Liver (tissue), 9 donors: Measurements from ENCODE around the gene MICAL3. TPM values are rescaled to one million over a fixed set of nuclear protein-coding genes. Genes with fewer than 3 reads are reported as not detected.
"Not testable (repeated sequence)": the region's sequence is repeated elsewhere in the genome, so short reads cannot be mapped to it uniquely, and the experiment has no call there.

Source experiments
- DNase-seq: peaks from one replicate; pipeline ENCODE4 v3.0.0-alpha.2; 2017; ENCODE audit warnings: low spot score
- H3K27ac ChIP-seq, 2 donors: one replicate each; pipeline ENCODE4 v1.7.0; 2013; ENCODE audit warnings: inconsistent platforms in 2 of 2, low read length in 2 of 2, control low read depth in 1 of 2, low read depth in 1 of 2, mild to moderate bottlenecking in 1 of 2
- H3K27me3 ChIP-seq, 4 donors: one replicate each; pipeline versions ENCODE4 v1.6.1 to v1.7.0; 2013; ENCODE audit warnings: low read length in 3 of 4, inconsistent platforms in 1 of 4, mild to moderate bottlenecking in 1 of 4, moderate library complexity in 1 of 4; ENCODE audit not compliant: control insufficient read depth in 4 of 4, insufficient read depth in 4 of 4
- H3K36me3 ChIP-seq, 4 donors: one replicate each; pipeline versions ENCODE4 v1.6.1 to v1.7.0; 2013; ENCODE audit warnings: low read length in 3 of 4, mild to moderate bottlenecking in 3 of 4, low read depth in 1 of 4, moderate library complexity in 1 of 4; ENCODE audit not compliant: control insufficient read depth in 4 of 4, insufficient read depth in 3 of 4
- H3K4me1 ChIP-seq, 4 donors: one replicate each; pipeline versions ENCODE4 v1.6.1 to v1.7.0; 2013; ENCODE audit warnings: low read length in 3 of 4, mild to moderate bottlenecking in 3 of 4, moderate library complexity in 1 of 4; ENCODE audit not compliant: control insufficient read depth in 4 of 4, insufficient read depth in 4 of 4
- H3K4me3 ChIP-seq, 3 donors: one replicate each; pipeline versions ENCODE4 v1.6.1 to v1.7.0; 2013; ENCODE audit warnings: low read length in 3 of 3, control low read depth in 1 of 3, low read depth in 1 of 3, mild to moderate bottlenecking in 1 of 3
- H3K9ac ChIP-seq, 2 donors: one replicate each; pipeline ENCODE4 v1.7.0; 2013; ENCODE audit warnings: low read length in 2 of 2, mild to moderate bottlenecking in 2 of 2, moderate library complexity in 2 of 2, control low read depth in 1 of 2, low read depth in 1 of 2
- H3K9me3 ChIP-seq, 4 donors: one replicate each; pipeline versions ENCODE4 v1.6.1 to v1.7.0; 2013; ENCODE audit warnings: low read length in 3 of 4; ENCODE audit not compliant: control insufficient read depth in 4 of 4
- EGR1 ChIP-seq, 2 donors: IDR thresholded peaks; 2 replicates each; pipeline ENCODE4 v1.6.1; 2016 to 2018; ENCODE audit warnings: antibody characterized with exemption in 2 of 2, low read depth in 2 of 2
- FOXA2 ChIP-seq: IDR thresholded peaks from 2 replicates; pipeline ENCODE4 v1.6.1; 2016; ENCODE audit warnings: antibody characterized with exemption
- GABPA ChIP-seq, 2 donors: IDR thresholded peaks in 1 of 2; conservative IDR thresholded peaks in 1 of 2; 2 replicates each; pipeline ENCODE4 v1.6.1; 2016; ENCODE audit warnings: antibody characterized with exemption in 2 of 2, mild to moderate bottlenecking in 1 of 2, moderate library complexity in 1 of 2
- HNF4A ChIP-seq, 2 donors: conservative IDR thresholded peaks; 2 replicates each; pipeline ENCODE4 v1.6.1; 2016; ENCODE audit warnings: antibody characterized with exemption in 2 of 2, mild to moderate bottlenecking in 2 of 2
- JUND ChIP-seq, 2 donors: IDR thresholded peaks; 2 replicates each; pipeline ENCODE4 v1.6.1; 2016; ENCODE audit warnings: antibody characterized with exemption in 2 of 2
- NR2F2 ChIP-seq: IDR thresholded peaks from 2 replicates; pipeline ENCODE4 v1.6.1; 2016; ENCODE audit warnings: antibody characterized with exemption
- RXRA ChIP-seq, 2 donors: IDR thresholded peaks; 2 replicates each; pipeline ENCODE4 v1.6.1; 2017 to 2018; ENCODE audit warnings: antibody characterized with exemption in 2 of 2, mild to moderate bottlenecking in 1 of 2
- SP1 ChIP-seq: IDR thresholded peaks from 2 replicates; pipeline ENCODE4 v1.6.1; 2018; ENCODE audit warnings: antibody characterized with exemption, mild to moderate bottlenecking
- WGBS: extraction: QIAGEN DNeasy Blood & Tissue Kit; methylation state at CpG from one replicate; pipeline ENCODE4 v1.1.7; 2013; 5-methylcytosine and 5-hydroxymethylcytosine counted together
- polyA plus RNA-seq, 2 donors: library from polyadenylated mRNA; stranded (reverse) in 1 of 2; unstranded in 1 of 2; fragments of 200-250 nt in 1 of 2; fragments of >200 nt in 1 of 2; fragmentation: Nextera tagmentation in 1 of 2; extraction: Ambion mirVana in 1 of 2; gene quantifications; one replicate each; pipeline versions ENCODE4 v1.2.1 to v1.2.3, GENCODE V29; 2013 to 2015
- total RNA-seq, 2 donors: library from RNA; depleted of rRNA; stranded (reverse); fragments of >200 nt; gene quantifications; one replicate each; pipeline ENCODE4 v1.2.3, GENCODE V29; 2014
- TF ChIP-seq, protein P1 (sequence below): IDR thresholded peaks from 2 replicates; pipeline ENCODE4 v1.6.1; 2016; ENCODE audit warnings: antibody characterized with exemption
- TF ChIP-seq, protein P2 (sequence below): IDR thresholded peaks from 2 replicates; pipeline ENCODE4 v1.6.1; 2016; ENCODE audit warnings: antibody characterized with exemption
- TF ChIP-seq, protein P3 (sequence below): IDR thresholded peaks from 2 replicates; pipeline ENCODE4 v1.6.1; 2016; ENCODE audit warnings: antibody characterized with exemption, mild to moderate bottlenecking
- donor health status: healthy.
- donor health status: healthy.
- donor health status: healthy.
- donor health status: healthy.
- donor health status: healthy.

Gene MICAL3
- total and polyA plus RNA-seq, 4 donors = 6.4 to 38.4 (median 23.4) TPM

DNA sequence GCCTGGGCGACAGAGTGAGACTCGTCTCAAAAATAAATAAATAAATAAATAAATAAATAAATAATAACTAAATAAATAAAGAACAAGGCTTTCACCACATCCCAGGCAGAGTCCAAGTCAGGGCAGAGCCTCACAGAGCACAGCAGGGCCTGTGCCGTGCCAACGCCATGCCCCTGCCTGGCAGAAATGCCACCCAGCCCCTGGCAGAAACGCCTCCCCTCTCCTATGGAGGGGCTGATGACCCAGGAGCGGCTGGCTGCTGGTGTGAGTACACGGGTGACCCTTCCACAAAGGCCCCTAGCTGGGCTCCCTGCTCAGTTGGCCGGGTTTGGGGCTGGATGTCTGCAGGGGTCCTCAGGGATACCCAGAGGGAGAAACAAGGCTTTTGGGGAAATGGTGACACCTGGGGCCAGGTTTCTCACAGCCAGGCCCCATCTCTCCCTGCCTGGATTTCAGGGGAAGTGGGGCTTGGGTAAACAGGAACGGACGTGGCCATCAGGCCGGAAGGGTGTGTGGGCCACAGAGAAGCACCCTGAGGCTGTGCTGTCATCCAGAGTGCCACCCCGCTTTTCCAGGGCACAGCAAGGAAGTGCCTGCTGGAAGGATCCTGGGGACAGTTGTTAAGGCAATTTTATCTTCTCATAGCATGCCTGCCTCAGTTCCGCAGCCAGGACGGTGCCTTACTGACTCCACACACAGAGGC, 255.2 kb downstream of the MICAL3 start:
- H3K36me3 ChIP-seq = no peaks in the 10 kb centered on the region
- H3K27ac ChIP-seq = peak overlapping the region; percentile 59 to 70
- no peak overlapping the region for H3K9ac ChIP-seq
- H3K27me3 ChIP-seq = no peaks in the 10 kb centered on the region
- 36% methylated on average over 14 of the region's 14 CpGs for WGBS
- H3K9me3 ChIP-seq = no peaks in the 10 kb centered on the region
- TF ChIP-seq JUND (IDR thresholded peaks at IDR 0.05) = no peak
- TF ChIP-seq FOXA2 = no peak
- TF ChIP-seq, protein P1, sequence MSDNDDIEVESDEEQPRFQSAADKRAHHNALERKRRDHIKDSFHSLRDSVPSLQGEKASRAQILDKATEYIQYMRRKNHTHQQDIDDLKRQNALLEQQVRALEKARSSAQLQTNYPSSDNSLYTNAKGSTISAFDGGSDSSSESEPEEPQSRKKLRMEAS = peak; percentile 10
- TF ChIP-seq EGR1 (IDR thresholded peaks at IDR 0.05; ENCODE audit: low read depth in 2 of 2) = no peak
- peak; percentile 40 to 43 for TF ChIP-seq HNF4A (conservative IDR thresholded peaks at IDR 0.05)
- TF ChIP-seq, protein P2, sequence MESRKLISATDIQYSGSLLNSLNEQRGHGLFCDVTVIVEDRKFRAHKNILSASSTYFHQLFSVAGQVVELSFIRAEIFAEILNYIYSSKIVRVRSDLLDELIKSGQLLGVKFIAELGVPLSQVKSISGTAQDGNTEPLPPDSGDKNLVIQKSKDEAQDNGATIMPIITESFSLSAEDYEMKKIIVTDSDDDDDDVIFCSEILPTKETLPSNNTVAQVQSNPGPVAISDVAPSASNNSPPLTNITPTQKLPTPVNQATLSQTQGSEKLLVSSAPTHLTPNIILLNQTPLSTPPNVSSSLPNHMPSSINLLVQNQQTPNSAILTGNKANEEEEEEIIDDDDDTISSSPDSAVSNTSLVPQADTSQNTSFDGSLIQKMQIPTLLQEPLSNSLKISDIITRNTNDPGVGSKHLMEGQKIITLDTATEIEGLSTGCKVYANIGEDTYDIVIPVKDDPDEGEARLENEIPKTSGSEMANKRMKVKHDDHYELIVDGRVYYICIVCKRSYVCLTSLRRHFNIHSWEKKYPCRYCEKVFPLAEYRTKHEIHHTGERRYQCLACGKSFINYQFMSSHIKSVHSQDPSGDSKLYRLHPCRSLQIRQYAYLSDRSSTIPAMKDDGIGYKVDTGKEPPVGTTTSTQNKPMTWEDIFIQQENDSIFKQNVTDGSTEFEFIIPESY = no peak
- peak; percentile 8 for TF ChIP-seq SP1
- no peak overlapping the region for H3K4me3 ChIP-seq
- peaks cover 15 to 70% (median 64%) of the 10 kb centered on the region in 4 donors for H3K4me1 ChIP-seq
- no peak for DNase-seq

DNA sequence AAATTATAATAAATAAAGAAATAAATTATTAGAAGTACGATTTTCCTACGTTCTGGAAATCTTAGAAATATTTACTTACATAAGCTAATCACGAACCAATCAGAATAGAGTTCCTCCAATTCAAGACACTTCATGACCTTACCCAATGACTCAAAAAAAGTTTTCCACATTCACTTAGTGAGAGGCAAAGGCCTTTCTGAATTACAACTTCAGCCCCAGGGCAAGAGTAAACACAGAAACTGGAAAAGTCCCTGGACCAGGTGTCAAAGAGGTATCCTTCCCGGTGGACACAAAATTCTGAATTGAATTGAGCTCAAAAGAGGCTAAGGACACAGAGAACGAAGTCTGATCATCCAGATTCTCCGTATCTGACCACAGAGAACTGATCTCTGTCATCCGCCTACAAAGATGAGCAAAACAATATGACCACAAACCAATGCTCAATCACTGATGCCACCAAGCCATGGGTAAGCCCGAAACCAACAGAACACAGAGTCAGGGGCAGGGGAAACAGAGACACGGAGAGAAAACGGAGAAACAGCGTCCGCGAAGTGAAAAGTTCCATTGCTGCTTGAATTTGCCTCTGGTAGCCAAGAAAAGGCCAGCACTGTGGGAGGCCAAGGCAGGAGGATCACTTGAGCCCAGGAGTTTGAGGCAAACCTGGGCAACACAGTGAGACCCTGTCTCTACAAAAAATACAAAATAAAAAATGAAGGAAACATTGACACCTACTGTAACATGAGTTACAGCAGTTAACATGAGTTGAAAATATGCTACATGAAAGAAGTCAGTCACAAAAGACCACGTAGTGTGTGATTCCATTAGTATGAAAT, 256.9 kb downstream of the MICAL3 start:
- WGBS = 69% methylated on average over 14 of the region's 14 CpGs
- no peaks in the 10 kb centered on the region for H3K36me3 ChIP-seq
- H3K4me3 ChIP-seq = no peak overlapping the region
- H3K9me3 ChIP-seq = no peaks in the 10 kb centered on the region
- H3K4me1 ChIP-seq = peaks cover 15 to 61% (median 56%) of the 10 kb centered on the region in 4 donors
- peak overlapping the region in 1 of 2 donors; percentile 21 for H3K9ac ChIP-seq
- TF ChIP-seq, protein P3, sequence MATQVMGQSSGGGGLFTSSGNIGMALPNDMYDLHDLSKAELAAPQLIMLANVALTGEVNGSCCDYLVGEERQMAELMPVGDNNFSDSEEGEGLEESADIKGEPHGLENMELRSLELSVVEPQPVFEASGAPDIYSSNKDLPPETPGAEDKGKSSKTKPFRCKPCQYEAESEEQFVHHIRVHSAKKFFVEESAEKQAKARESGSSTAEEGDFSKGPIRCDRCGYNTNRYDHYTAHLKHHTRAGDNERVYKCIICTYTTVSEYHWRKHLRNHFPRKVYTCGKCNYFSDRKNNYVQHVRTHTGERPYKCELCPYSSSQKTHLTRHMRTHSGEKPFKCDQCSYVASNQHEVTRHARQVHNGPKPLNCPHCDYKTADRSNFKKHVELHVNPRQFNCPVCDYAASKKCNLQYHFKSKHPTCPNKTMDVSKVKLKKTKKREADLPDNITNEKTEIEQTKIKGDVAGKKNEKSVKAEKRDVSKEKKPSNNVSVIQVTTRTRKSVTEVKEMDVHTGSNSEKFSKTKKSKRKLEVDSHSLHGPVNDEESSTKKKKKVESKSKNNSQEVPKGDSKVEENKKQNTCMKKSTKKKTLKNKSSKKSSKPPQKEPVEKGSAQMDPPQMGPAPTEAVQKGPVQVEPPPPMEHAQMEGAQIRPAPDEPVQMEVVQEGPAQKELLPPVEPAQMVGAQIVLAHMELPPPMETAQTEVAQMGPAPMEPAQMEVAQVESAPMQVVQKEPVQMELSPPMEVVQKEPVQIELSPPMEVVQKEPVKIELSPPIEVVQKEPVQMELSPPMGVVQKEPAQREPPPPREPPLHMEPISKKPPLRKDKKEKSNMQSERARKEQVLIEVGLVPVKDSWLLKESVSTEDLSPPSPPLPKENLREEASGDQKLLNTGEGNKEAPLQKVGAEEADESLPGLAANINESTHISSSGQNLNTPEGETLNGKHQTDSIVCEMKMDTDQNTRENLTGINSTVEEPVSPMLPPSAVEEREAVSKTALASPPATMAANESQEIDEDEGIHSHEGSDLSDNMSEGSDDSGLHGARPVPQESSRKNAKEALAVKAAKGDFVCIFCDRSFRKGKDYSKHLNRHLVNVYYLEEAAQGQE = peak; percentile 22
- TF ChIP-seq, protein P1 = peak; percentile 13
- TF ChIP-seq NR2F2 (no peak), HNF4A (conservative IDR thresholded peaks at IDR 0.05) (peak; percentile 48 to 60), SP1 (peak; percentile 41), RXRA (IDR thresholded peaks at IDR 0.05) (peak in 1 of 2 donors; percentile 54), GABPA (IDR thresholded peaks at IDR 0.05 in 1 of 2, conservative IDR thresholded peaks at IDR 0.05 in 1 of 2) (no peak), FOXA2 (peak; percentile 67)
- no peaks in the 10 kb centered on the region for H3K27me3 ChIP-seq
- no peak for DNase-seq
- H3K27ac ChIP-seq = peak overlapping the region; percentile 46 to 65

DNA sequence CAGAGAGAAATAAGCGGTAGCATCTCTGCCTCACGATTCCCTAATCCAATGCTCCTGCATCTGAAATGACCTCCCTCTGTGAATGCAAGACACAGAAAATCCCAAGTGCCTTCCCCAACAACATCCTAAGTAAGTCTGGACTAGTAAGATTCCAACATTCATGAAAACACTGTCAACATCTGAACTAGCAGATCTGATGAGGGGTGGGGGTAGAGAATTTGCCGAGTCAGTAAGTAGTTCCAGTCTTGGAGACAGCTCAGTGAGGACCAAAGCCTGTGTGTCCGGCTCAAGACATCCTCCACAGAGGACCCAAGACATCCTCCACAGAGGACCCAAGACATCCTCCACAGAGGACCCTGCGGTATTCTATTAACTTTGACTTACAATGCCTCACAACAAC, 259.5 kb downstream of the MICAL3 start:
- not testable (repeated sequence) for DNase-seq, H3K9me3 ChIP-seq, H3K9ac ChIP-seq, H3K36me3 ChIP-seq, H3K27me3 ChIP-seq, H3K4me3 ChIP-seq, H3K27ac ChIP-seq
- 93% methylated on average over 5 of the region's 5 CpGs for WGBS
- peaks cover 10 to 54% (median 44%) of the 10 kb centered on the region in 4 donors for H3K4me1 ChIP-seq
